LNCaP clone FGC (cell line): ENCODE results near the gene TSPAN32.
A peak's percentile ranks its signal among the peaks of the same experiment; 100 is the strongest.

ENCODE experiments used
- DNase-seq: peaks from one replicate; pipeline ENCODE4 v3.0.0-alpha.2; 2011; ENCODE audit warnings: low read depth
- H3K4me3 ChIP-seq: 2 replicates; pipeline ENCODE4 v1.5.1; 2011; ENCODE audit warnings: mild to moderate bottlenecking, low read depth, low read length, control low read depth
- CTCF ChIP-seq: IDR thresholded peaks from 2 replicates; pipeline ENCODE4 v1.5.1; 2012; ENCODE audit warnings: mild to moderate bottlenecking; ENCODE audit not compliant: control insufficient read depth, insufficient read depth; ENCODE audit errors: extremely low read depth

The TSPAN32 gene

GRCh38 chr11:2267851-2268728 is 33.7 kb upstream of the TSPAN32 start:
- TF ChIP-seq CTCF = no peak

GRCh38 chr11:2268729-2269600 is 32.8 kb upstream of the TSPAN32 start:
- peak overlapping the region; percentile 18; the same call in 1 of the 2 replicates for H3K4me3 ChIP-seq
- no peak for DNase-seq
- TF ChIP-seq CTCF = no peak

More at GRCh38 chr11:2267851-2268728, 33.7 kb upstream of the TSPAN32 start:
- H3K4me3 ChIP-seq = no peak overlapping the region
- no peak for DNase-seq

GRCh38 chr11:2269601-2270321 is 32.1 kb upstream of the TSPAN32 start:
- no peak overlapping the region for H3K4me3 ChIP-seq
- DNase-seq = peak; percentile 63

GRCh38 chr11:2270322-2271076 is 31.3 kb upstream of the TSPAN32 start, which contains the start of gene ASCL2:
TSS of gene ASCL2 (minus strand) at chr11:2270588. CDS start at chr11:2270332, 256 bp downstream.
- H3K4me3 ChIP-seq = no peak within 1 kb of the TSS
- no peak for TF ChIP-seq CTCF
- no peak for DNase-seq

More at GRCh38 chr11:2269601-2270321, 32.1 kb upstream of the TSPAN32 start:
- TF ChIP-seq CTCF = peak; percentile 88

- no peak for TF ChIP-seq CTCF
- H3K4me3 ChIP-seq = no peak overlapping the region
- no peak for DNase-seq
Measured at GRCh38 chr11:2271077-2271326, 30.8 kb upstream of the TSPAN32 start.
